ENCODE data around the gene ETFA.
A peak's percentile ranks its signal among the peaks of the same experiment; 100 is the strongest.

ETFA gene

GRCh38 chr15:76191539-76192244 is 119.6 kb downstream of the ETFA start:
- DNase-seq: no peak

DNA sequence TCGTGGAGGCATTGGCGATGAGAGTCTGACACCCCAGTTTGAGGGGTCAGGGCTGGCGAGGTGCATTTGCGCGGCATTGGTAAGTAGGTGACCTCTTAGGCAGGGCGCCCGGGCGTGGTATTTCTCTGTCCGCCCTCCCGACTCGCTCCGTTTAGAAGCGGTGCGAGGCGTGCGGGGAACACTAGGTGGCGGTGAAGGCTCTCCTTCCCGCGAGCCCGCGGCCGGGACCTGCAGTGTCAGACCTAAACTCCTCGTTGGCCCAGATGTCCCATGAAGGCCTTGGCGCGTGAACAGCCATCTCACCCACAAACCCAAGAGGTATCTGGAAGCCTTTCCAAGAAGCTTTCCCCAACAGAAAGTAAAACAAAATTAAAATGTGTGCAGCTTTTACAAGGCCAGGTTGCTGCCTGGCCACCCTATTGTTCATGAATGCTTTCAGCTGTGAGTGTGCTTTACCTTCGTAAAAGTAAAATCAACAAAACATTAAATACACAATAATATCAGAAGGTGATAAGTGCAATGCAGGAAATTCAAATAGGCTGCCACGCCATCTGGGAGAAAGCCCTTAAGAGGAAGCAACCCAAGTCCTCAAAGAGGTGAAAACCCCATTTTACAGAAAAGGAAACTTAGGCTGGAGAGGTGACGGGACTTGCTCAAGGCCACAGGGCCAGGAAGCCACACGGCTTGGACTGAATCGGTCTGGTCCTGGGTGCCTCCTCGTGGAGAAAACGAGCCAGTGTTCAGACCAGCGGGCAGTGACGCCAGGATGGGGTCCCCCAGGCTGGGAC is 120.3 kb downstream of the ETFA start:
- DNase-seq: peak; percentile 78

DNA sequence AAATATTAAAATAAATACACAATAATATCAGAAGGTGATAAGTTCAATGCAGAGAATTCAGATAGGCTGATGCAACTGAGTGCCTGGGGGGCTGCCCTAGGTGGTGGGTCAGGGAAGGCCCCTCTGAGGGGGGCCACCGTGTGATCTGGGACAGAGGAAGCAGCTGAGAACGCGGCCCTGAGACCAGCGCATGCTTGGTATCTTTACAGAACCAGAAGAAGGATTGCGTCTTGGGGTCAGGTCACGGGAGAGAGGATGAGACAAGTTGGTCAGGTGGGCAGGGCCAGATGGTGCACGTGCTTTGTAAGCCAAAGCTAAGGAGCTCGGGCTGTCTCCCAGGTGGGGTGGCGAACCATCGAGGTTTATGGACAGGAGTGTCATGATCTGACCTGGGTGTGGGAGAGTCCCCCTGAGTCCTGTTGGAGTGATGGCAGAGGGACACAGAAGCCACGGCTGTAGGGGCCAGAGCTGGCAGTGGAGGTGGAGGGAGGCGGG is 121.2 kb downstream of the ETFA start:
- DNase-seq: no peak

DNA sequence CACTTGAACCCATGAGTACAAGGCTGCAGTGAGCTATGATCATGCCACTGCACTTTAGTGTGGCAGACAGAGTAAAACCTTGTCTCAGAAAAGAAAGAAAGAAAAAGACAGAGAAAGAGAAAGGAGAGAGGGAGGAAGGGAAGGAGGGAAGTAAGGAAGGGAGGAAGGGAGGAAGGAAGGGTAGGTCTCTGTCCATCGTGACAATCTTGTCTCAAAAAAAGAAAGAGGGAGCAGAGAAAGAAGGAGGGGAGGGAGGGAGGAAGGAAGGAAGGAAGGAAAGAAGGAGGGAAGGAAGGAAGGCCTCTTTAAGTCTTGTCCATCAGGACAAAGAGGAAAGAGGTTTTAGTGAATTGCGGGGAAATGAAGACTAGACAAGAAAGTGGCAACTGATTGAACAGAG is 122.2 kb downstream of the ETFA start:
- DNase-seq: no peak

DNA sequence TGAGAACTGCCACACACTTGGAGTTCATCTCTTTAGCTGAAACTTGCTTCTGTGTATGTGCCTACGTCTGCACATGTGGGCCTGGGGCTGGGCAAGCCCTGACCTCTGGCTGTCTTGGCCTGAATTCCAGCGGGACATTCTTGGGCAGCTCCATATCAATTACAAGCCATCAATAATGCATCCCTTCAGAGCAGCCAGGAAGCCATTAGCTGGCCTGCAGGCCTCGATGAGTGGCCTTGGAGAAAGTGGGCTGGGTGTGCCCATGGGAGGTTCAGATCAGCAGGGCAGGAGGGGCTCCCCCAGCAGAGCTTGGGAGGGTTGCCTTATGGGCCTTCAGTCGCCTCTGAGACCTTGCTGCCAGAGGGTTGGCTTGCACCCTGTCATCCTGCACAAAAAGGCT is 124.1 kb downstream of the ETFA start:
- no peak for DNase-seq

DNA sequence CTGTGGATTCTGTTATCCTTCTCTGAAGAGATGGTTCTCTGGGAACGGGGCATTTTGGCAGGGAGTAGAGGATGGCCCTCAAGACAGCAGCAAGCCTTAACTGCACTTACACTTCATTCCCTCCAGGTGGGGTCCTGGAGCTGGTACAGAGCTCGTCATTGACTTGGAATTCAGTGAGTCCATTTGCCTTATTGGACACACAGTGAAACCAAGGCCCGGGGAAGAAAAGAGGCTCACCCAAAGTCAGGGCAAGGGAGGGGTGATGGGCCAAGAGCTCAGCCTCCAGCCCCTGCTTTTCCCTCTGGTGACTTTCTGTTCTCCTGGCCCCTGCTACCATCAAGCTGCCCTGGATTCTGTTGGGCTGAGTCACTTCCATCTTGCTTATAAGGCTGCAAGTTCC is 125.6 kb downstream of the ETFA start:
- DNase-seq: no peak

DNA sequence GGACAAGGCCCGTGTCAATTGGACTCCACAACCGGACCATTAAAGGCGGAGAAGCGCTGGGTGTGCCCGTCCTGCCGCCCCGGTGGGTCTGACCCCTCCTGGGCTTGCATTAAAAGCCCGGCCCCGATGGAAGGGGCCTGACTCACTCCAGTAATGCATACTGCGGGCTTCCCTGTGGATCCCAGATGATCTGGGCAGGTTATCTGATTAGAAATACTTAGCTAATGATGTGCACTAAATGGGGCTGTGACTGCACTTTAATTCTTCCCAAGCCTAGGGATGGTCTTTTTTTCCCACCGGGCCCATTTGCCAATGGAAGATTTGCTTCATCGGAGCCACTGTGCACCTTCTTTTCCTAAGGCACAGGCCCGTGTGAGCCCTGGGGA is 126.6 kb downstream of the ETFA start:
- no peak for DNase-seq

- no peak for DNase-seq
Observed at GRCh38 chr15:76183930-76184649, 127.2 kb downstream of the ETFA start.

GRCh38 chr15:76181705-76182107 is 129.6 kb downstream of the ETFA start:
- DNase-seq: no peak

DNA sequence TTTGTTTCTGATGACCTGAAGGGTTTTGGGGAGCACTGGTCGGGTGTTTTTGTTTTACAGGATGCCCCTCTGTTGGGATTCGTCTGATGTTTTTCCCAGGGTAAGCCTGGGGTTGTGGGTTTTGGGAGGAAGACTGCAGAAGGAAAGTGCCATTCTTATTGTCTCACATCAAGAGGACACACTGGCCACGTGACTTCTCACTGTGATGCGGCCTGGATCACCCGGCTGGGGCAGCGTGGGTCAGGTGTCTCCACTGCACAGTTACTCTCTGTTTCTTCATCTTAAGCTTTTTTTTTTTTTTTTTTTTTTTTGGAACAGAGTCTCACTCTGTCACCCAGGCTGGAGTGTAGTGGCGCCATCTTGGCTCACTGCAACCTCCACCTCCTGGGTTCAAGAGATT is 130.9 kb downstream of the ETFA start:
- no peak for DNase-seq

DNA sequence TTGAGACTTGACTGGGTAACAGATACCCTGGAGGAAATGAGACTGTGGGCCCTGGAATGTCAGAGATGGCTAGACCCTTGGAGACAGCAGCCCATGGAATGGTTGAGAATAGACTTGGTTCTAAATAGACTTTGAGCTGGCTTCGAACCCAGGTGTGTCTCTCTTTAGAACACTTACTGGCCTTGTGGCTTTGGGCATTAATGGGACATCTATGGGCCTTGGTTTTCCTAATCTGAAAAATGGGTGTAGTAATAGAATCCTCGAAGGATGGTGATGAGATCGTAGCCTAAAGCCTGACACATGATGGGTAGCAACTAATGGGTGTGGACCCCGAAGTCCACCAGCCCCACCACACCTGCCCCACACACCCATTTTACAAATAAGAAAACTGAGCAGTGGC is 132.2 kb downstream of the ETFA start:
- no peak for DNase-seq

GRCh38 chr15:76178296-76179000 is 132.8 kb downstream of the ETFA start:
- DNase-seq: peak; percentile 55

DNA sequence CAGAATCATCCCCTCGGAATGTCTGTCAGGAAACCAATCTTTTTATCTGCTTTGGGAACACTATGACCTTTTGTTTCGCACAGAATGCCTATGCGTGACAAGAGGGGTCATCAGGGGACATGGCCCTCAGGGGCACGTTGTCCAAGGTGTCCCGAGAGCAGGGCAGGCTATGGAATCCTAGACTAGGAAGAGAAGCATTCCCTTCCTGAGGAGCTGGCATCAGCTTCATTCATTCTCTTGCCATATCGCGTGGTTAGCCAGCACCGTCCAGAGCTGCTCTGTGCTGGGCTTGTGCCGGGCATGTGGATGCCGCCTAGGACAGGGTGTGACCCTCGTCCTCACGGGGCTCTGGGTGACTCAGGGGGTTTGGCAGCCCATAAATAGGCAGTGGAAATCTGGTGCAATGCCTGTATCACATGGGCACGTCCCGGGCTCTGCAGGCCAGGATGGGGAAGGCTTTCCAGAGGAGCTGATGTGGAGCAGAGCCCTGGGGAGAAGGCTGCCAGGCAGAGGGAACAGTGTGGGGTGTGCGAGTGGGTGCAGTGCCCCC is 133.7 kb downstream of the ETFA start:
- DNase-seq: no peak

GRCh38 chr15:76176487-76177085 is 134.7 kb downstream of the ETFA start:
- DNase-seq: no peak

DNA sequence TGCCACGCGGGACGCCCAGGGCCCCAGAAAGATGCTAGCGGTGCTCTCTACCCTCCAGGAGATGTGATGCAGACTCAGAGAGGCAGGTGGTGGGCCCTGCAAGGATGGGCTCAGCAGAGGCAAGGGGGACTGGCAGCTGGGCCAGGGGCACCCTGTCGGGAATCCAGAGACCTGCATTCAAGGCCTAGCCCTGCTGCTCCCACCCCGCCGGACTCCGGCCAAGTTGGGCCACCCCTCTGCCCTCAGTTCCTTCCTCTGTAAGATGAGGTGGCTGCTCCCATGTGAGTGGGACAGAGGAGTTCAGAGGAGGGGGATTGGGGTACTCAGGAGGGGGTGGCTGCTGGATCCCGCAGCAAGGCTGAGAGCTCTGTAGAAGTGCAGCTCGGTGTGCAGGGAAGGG is 135.2 kb downstream of the ETFA start:
- DNase-seq: no peak

DNA sequence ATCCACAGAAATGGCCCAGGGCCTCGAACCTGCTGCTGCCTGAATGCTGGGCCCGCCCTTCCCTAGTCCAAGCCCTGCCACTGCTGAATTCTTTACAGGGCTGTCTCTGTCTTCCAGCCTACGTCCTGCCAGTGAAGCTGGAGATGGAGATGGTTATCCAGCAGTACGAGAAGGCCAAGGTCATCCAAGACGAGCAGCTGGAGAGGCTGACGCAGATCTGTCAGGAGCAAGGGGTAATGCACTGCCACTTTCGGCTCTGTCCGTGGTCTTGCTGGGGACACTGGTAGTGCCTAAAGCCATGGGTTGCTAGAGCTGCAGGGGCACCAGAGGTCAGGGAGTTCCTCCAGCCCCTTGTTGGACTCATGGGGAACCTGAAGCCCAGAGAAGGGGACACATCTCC is 135.8 kb downstream of the ETFA start:
- DNase-seq: no peak

GRCh38 chr15:76174654-76175053 is 136.6 kb downstream of the ETFA start:
- DNase-seq: no peak

DNA sequence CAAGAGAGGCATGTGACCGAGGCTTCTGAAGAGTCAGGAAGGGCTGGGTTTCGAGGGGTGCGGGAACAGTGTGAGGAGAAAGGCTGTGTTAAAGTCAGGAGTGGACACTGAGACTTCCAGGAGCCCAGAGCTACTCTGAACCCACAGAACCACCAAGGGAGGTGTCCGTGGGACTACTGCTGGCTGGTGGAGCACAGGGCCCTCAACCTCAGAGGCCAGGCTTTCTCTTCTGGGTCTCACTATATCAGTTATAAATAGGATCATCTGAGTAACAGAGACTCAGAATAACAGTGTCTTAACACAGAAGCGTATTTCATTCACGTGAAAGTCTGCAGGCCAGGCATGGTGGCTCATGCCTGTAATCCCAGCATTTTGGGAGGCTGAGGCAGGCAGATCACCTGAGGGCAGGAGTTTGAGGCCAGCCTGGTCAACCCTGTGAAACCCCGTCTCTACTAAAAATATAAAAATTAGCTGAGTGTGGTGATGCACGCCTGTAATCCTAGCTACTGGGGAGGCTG is 137.9 kb downstream of the ETFA start:
- no peak for DNase-seq

- peak; percentile 39 for DNase-seq
Observed at GRCh38 chr15:76172782-76173181, 138.5 kb downstream of the ETFA start.

DNA sequence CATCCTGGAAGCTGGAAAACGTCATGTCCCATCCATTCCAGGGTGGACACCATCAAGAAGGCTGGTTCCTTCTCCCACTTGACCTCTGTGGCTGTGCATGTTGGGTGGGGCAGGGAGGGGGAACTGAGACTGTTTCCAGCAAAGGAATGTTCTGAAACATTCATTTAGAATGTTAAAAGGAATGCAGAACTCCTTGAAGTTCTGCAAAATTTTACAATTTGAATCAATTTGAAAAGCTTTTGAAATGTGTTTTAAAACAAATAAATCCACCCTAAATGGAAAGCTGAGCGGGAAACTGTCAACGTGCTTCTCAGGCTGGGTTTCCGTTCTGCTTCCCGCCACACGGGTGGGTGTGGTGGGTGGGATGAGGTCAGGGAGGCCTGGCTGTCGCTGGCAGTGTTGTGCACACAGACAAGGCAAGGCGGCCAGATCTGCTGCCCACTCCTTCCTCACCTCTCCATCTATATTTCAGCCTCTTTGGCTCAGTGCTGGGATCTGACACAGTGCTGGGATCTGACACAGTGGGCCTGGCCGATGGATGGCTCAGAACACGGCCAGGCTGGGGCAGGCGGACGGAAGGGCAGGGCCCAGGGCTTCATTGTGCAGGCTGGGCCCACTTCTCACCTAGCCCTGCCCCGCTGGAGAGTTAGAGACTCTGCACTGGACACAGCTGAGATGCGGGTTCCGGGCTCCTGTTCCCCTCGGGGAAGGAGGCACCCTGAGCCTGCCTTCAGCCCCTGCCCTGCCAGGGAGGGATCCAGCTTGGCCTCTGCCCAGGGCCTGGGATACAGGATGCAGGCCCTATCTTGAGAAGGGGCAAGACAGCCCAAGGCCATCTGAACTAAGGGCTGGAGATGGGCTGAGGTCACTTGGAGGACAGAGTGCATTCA is 141.1 kb downstream of the ETFA start:
- no peak for DNase-seq

DNA sequence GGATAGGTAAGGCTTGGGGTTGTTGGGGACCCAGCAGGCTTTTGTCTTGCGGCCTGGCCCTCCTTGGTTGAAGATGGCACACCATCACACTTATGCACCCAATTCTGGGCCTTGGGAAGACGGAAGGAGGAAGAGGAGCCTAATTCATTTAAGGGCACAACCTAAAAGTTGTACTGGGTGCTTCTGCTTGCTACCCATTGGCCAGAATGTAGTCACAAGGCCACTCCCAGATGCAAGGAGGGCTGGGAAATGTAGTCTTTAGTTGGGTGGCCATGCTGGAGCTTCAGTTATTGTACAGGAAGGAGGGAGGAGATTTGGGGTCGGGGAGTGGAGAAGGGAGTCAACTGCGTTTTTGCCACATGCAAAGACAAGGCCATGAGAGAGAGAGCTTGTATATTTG is 142.3 kb downstream of the ETFA start:
- DNase-seq: no peak
